Hematopoietic multipotent progenitor cell treated with erythropoietin and hydrocortisone succinate and interleukin-3 and kit ligand, for 4 days (in vitro differentiated cells): ENCODE results near the gene DNAH3.
"Not testable (repeated sequence)": the region's sequence is repeated elsewhere in the genome, so short reads cannot be mapped to it uniquely, and the experiment has no call there.

Experiments
- DNase-seq: peaks from one replicate; pipeline ENCODE4 v3.0.0-alpha.2; 2015

The DNAH3 gene

DNA sequence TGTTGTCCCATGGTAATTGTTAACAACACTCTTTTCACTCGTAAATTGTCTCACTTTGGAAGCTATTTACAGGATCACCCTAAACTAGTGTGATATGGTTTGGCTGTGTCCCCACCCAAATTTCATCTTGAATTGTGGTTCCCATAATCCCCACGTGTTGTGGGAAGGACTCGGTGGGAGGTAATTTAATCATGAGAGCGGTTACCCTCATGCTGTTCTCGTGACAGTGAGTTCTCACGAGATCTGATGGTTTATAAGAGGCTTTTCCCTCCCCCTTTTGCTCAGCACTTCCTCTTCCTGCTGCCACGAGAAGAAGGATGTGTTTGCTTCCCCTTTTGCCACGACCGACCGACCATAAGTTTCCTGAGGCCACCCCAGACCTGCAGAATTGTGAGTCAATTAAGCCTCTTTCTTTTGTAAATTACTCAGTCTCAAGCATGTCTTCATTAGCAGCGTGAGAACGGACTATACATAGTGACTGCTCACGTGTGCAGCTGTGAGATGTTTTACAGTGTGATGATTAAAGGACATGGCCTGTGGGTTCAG, 34.4 kb downstream of the DNAH3 start:
- peak; percentile 83 for DNase-seq

GRCh38 chr16:21115551-21115950, 35.1 kb downstream of the DNAH3 start:
- DNase-seq, result not testable (repeated sequence)

- peak; percentile 15 for DNase-seq
Observed at GRCh38 chr16:21103941-21104860, 46.4 kb downstream of the DNAH3 start.

DNA sequence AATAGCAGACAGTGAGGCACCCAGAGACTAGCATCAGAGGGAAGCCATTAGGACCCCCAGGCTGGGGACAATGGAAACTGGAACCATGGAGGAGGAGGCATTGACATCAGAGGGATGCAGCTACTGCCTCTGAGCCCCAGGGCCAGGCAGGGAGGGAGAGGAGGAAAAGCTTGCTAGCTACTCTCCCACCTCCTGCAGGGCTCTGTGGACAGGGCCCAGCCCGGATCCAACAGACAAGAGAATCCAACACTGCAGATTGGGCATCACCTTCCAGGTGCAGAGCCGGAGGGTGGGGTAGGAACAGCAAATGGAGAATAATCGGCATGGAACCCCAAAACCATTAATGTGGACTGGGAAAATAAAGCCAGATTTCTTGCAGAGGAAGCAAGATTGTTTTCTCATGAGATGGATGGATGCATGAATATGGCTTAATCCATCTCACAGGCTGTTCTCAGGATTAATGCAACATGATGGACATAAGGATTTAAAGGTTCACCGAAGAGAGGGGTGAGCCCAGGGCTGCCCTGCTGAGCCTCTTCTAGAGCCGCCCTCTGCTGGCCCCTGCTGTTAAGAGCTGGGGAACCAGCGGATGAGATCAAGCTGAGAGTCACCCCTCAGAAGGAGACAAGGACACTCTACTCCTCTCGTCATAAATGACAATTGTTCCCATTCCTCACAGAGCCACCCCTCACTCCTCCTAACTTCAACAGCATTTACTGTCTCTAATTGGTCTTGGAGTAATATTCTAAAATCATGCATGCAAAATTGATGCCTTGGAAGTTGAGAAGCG, 48.8 kb downstream of the DNAH3 start:
- peak; percentile 60 for DNase-seq

DNA sequence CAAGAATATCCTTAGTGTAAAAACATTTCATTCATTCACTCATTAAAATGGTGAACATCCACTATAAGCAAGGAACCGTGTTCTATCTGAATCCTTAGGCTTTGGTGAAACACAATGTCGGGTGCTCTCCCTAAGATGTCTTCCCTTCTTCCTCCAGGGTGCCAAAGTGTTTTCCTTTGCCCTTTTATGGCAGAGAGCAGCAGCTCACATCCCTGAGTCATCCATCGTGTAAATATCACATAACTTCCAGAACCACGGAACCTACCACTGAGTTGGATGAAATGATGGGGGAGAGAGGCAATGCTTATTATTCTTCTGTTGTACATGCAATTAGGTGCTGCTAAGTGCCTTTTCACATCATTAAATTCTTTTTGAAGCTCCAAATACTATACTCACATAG, 50.2 kb downstream of the DNAH3 start:
- no peak for DNase-seq

DNA sequence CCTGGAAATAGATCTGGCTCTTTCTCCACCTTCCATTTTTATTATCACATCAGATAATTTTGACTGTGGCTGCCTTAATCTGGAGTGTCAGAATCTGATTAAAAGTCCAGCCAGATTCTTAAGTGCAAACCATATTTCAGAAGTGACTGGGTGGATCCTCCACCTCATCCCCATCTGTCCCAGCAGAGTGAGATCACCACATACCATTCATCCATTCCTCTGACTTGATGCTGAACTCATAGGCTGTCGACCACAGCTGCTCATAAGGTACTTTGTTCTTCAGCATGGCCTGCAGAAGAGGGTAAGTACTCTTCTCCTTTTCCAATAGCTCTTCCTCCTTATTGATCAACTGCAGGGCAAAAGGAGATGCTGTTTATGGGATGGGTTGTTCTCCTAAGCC, 53.5 kb downstream of the DNAH3 start:
- no peak for DNase-seq

DNA sequence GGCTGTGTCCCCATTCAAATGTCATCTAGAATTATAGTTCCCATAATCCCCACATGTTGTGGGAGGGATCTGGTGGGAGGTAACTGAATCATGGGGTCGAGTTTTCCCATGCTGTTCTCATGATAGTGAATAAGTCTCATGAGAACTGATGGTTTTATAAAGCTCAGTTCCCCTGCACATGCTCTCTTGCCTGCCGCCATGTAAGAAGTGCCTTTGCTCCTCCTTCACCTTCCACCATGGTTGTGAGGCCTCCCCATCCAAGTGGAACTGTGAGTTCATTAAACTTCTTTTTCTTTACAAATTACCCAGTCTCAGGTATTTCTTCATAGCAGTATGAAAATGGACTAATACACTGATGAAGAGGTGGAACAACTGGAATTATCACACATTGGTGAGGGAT, 55.9 kb downstream of the DNAH3 start:
- not testable (repeated sequence) for DNase-seq

DNA sequence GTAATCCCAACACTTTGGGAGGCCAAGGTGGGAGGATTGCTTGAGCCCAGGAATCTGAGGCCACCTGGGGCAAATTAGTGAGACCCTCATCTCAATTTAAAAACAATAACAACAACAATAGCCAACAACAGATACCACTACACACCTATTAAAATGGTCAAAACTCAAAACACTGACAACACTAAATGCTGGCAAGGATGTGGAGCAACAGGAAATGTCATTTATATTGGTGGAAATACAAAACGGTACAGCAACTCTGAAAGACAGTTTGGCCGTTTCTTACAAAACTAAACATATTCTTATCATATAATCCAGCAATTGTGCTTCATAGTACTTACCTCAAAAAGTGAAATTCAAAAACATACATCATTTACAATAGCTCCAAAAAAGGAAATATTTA, 57.7 kb downstream of the DNAH3 start:
- no peak for DNase-seq

DNA sequence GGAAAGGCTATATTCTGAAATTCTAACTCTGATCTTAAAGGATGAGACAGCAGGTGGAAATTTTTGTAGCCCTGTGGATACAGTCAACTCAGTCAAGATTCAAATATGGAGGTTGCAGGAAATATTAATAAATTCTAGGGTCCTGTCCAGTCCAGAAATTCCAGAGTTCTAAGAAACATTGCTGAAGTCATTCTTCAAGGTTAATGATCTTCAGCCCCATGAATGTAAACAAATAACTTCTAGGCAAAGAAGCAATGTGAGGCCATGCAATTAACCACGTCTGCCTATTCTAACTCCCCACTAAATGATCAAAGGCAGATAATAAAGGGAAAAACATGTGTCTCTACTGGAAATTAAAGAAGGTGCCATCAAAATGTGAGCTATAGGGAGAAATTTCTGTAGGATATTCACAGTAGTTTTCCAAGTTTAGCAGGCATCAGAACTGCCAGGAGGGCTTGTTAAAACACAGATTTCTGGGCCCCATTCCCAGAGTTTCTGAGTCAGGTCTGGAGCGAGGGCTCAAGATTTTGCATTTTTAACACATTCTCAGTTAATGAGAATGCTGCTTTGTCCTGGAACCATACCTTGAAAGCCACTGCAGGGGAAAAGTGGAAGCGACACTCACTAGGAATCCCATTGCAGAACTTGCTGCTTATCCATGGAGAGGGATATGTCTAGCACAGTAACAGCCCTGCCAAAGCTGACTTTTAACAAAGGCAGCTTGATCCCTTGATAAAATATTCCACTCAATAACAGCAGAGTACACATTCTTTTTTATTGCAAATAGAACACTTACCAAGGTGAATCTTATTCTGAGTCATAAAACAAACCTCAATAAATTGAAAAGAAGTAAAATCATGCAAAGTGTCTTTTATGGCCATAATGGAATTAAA, 61.8 kb downstream of the DNAH3 start:
- DNase-seq, result no peak

GRCh38 chr16:21088143-21088542, 62.5 kb downstream of the DNAH3 start:
- no peak for DNase-seq

DNA sequence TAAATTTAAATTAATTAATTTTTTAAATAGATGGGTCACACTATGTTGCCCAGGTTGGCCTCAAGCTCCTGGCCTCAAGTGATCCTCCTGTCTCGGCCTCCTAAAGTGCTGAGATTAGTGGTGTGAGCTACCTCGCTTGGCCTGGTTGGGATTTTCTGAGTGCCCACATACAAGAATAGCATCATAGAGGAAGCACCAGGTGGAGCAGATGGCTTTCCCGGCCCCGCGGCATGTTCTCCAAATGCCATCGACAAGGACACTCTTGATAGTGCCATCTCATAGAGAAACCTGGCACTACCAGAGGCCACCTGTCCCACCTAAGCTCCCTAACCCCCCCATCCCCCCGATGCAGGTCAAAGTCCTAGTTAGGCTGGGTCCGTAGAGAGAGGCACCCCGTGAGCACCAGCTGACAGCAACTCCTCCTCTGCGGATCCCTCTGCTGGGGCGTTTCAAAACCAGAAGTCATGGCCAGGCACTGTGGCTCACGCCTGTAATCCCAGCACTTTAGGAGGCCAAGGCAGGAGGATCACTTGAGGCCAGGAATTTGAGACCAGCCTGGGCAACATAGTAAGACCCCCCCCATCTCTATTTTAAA, 65.9 kb downstream of the DNAH3 start:
- no peak for DNase-seq

DNA sequence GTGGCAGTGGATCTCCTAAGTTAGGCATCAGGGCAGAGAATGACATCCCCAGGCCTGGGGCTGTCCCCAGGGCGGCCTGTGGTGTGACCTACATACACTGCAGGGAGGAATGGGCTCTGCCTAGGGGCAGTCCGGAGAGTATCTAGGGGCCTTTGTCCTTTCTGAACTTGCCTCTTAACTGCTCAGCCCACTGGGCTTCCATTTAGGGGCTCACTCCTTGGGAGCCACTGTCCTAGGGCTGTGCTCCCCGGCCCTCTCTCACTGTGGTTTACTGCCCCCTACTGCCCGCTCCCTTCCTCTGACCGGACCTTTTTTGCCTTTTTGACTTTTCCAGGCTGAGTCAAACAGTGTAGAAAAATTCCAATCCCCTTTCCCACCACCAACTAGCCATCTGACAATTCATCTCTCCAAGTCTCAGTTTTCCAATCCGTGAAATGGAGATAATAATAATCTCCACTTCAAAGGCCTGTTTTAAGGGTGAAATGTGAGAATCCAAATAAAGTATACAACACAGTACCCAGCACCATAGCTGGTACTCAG, 66.8 kb downstream of the DNAH3 start:
- DNase-seq, result peak; percentile 79

GRCh38 chr16:21081329-21081728, 69.3 kb downstream of the DNAH3 start:
- DNase-seq, result no peak

DNA sequence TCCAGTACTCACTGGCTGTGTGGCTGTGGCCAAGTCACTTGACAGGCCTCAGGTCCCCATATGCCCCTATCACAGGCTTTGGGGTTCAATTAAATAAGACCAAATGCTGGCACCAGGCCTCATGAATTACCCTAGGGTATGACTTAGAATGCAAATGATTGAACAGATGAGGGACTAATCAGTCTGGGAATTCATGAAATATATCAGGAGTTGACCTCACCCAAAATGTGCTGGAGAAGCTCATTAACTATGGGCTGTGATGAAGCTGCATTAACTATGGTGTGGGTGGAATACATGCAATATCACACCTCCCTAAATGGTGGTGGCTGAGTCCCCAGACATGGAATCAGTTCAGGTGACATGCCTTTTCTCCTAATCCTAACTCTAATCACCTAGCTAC, 72.1 kb downstream of the DNAH3 start:
- DNase-seq, result no peak

DNA sequence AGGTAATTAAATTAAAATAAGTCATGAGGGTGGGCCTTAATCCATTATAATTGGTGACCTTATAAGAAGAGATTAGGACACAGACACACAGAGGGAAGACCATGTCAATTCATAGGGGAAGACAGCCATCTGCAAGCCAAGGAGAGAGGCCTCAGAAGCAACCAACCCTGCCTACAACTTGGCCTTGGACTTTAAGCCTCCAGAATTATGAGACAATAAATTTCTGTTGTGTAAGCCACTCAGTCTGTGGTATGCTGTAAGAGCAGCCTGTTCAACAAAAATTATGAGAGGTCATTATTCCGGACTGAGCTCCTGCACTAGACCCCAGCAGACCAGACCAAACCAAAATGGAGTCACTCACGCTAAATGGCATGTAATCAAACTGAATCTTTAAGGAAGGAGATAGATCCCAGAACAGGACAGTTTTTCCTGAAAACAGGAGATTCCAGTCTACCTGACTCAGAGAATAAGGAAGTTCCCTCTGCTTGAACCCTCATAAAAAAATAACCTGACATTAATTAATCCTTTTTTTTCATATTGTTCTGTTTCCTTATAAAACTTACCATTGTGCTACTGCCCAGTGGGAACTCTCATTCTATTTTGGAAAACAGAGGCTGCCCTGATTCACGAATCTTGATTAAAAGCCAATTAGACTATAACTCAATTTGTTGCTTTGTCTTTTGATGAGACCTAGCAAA, 74.3 kb downstream of the DNAH3 start:
- no peak for DNase-seq

DNA sequence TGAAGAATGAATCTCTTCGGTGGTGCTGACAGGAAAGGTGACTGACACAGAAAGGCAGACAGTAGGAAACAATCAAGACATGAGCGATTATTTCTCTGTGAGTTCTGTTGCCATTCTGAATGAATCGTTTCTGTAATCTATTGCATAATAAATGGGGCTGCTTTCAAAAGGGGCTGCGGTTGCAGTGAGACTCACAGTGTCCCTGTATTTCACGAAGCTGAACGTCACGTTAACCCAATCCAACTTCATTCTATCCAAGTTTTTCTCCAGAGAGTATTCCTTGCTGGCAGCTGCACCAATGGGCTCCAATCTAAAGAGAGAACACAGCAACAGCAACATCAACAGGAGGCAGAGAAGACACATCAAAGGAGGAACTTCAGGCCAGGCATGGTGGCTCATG, 75.4 kb downstream of the DNAH3 start:
- no peak for DNase-seq

DNA sequence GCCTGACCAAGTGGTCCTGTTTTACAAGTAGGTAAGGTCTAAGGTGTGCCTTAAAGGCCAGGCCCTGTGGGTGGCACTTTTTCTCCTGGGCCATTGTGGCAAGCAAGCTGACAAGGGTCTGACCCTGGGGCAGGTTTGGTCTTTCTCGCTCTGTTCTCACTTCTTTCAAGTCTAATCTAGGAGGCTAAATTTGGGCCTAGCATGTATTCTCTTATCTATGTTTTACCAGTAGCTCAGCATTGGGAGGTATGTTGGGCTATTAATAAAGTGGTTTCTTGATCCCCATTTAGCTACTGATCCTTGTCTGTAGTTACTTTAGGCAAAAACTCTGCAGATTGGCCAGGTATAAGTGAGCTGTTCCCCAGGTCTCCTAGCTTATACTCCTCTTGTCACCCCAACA, 77.7 kb downstream of the DNAH3 start:
- DNase-seq, result peak; percentile 10

DNA sequence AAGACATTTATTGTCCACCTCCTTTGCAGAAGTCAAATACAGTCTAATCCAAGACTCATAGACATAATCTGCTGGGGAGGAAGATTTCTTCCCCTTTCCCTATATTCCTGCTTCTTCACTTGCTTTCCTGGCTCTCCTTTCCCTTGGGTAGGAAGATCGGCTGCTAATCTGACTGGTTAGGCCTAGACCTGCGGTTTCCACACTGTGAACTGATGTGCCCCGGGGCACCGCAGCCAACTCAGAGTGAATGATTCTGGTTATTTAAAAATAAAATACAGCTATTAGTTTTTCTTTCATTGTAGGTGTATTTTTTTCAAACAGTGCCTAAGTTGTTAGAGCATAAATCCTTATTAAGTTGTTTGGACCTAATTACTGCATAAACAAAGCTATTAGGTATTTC, 78.9 kb downstream of the DNAH3 start:
- no peak for DNase-seq

GRCh38 chr16:21070564-21070963, 80.1 kb downstream of the DNAH3 start:
- no peak for DNase-seq

GRCh38 chr16:21069986-21070385, 80.7 kb downstream of the DNAH3 start:
- no peak for DNase-seq

GRCh38 chr16:21064203-21064602, 86.4 kb downstream of the DNAH3 start:
- no peak for DNase-seq
